Prostate gland (tissue), 2 donors: ENCODE measurements around the gene SDC3.

Experiments
- CTCF ChIP-seq, 4 experiments: fragments of 200-600 bp in 2 of 4; fragments of 450-650 bp in 2 of 4; sonication (generic) in 2 of 4; IDR thresholded peaks; 1 replicate in 3 of 4; 2 replicates in 1 of 4; pipeline ENCODE4 v1.5.1; 2016 to 2019; ENCODE audit warnings: antibody characterized with exemption in 4 of 4, mild to moderate bottlenecking in 2 of 4, moderate library complexity in 2 of 4
- POLR2A ChIP-seq: fragments of 450-650 bp; IDR thresholded peaks from one replicate; pipeline ENCODE4 v1.6.1; 2016; ENCODE audit warnings: antibody characterized with exemption, mild to moderate bottlenecking

- TF ChIP-seq CTCF (IDR thresholded peaks at IDR 0.05) (no peak), POLR2A (no peak)
These were observed 41.0 kb downstream of the SDC3 start for GRCh38 chr1:30867537-30867936.
